ENCODE data around the gene ZFAND3.

The ZFAND3 gene

DNA sequence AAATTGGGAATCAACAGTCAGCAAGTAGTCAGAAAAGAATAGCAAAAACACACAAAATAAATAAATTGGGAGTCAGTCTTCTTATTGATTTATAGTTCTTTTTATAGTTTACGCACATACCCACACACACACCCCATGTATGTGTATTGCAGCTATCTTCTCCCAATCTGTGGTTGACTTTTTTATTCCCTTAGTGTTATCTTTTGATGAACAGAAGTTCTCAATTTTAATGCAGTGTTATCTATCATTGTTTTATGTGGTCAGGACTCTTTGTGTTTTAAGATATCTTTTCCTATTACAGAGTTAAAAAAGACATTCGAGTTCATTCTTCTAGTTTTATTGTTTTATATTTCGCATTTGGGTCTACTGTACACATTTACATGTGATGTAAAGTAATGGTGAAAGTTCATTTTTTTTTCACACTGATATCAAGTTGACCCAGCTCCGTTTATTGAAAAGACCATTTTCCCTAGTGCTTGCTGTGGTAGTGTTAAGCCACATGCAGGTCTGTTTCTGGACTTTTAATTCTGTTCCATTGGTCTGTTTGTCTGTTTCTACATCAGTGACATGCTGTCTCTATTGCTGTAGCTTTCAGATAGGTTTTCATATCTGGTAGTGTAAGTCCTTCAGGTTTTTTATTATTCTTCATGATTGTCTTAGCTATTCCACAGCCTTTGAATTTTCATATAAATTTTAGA lies 78.4 kb downstream of the ZFAND3 start:
- DNase-seq: no peak

DNA sequence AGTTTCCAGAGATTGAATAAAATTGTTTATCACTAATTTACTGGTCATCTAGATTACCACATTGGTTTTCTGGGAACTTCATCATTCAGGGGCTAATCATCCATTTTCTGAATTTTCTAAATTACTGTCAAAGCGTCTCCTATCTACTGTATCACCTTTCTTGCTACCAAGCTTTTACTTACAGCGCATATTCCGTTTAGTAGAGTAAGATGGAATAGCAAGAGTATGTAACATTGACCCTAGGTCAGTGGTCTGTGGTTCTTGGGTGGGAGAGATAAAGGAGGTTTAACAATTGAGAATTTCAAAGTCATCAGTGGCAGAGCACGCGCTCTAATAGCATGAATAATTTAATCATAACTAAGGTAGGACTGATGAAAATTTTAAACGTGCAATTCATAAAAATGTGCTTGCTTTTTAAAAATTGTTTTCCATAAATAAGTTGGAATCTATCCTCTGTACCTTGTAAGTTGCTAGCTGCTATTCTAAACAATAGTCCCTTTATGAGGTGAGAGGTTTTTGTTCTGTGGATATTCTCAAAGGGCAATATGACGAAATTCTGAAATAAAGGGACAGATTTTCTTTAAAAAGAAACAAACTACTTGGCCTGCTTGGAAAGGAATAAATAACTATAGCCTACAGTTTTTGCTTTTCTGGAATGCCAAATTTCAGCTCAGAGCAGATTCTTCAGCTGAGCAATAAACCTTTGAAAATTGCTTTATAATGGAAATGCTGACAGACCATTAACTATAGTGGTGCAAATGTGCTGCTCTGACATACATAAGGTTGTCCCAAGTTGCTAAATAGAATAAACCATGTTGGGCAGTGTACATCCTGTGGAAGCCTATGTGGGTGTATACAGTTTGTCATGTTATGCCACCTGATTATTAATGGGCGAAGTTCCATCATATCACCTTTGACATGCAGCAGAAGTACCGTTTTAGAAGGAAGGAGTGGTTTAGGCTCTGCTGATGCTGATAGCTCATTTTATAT lies 84.1 kb downstream of the ZFAND3 start:
- no peak for DNase-seq

GRCh38 chr6:37904590-37904989 lies 85.1 kb downstream of the ZFAND3 start:
- DNase-seq: no peak

DNA sequence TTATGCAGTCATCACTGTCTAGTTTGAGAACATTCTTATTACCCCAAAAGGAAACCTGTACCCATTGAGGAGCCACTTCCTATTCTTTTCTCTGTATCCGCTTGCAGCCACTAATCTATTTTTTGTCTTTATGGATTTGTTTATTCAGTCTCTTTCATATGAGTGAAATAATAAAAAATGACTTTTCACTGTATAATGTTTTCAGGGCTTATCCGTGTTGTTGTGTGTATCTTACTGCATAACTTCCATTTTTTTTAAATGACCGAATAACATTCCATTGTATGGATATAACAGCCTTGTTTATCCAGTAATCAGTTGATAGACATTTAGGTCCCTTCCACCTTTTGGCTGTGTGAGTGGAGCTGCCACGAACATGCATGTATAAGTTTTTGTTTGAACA lies 86.6 kb downstream of the ZFAND3 start:
- no peak for DNase-seq

DNA sequence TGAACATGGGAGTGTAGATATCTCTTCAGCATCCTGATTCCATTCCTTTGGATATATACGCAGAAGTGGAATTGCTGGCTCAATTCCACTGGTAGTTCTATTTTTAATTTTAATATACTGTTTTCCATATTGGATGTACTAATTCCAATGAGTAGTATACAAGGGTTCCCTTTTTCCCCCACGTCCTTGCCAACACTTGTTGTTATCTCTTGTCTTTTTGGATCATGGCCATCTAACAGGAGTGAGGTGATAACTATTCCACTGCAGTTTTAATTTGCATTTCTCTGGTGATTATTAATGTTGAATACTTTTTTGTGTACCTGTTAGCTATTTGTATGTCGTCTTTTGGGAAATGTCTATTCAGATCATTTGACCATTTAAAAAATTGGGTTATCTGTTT lies 91.5 kb downstream of the ZFAND3 start:
- no peak for DNase-seq

DNA sequence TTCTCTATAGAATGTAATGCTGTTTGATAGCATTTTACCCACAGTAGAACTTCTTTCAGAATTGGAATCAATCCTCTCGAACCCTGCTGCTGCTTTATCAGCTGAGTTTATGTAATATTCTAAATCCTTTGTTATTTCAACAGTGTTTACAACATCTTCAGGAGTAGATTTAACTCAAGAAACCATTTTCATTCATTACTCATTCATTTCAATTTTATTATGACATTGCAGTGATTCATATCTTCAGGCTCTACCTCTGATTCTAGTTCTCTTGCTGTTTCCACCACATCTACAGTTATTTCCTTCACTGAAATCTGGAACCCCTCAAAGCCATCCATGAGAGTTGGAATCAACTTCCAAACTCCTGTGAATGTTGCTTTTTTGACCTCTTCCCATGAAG lies 93.7 kb downstream of the ZFAND3 start:
- DNase-seq: no peak

GRCh38 chr6:37915463-37915862 lies 95.9 kb downstream of the ZFAND3 start:
- DNase-seq: no peak

DNA sequence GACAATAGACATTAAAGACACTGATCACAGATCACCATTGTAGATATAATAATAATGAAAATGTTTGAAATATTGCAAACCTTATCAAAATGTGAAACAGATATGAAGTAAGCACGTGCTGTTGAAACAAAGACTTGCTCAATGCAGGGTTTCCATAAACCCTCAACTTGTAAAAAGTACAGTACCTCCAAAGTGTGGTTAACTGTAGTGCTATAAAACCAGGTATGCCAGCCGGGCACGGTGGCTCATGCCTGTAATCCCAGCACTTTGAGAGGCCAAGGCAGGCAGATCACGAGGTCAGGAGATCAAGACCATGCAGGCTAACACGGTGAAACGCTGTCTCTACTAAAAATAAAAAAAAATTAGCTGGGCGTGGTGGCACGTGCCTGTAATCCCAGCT lies 96.6 kb downstream of the ZFAND3 start:
- no peak for DNase-seq

- DNase-seq: no peak
These were observed 97.1 kb downstream of the ZFAND3 start for GRCh38 chr6:37916675-37917074.

GRCh38 chr6:37917566-37917965 lies 98.0 kb downstream of the ZFAND3 start:
- no peak for DNase-seq

DNA sequence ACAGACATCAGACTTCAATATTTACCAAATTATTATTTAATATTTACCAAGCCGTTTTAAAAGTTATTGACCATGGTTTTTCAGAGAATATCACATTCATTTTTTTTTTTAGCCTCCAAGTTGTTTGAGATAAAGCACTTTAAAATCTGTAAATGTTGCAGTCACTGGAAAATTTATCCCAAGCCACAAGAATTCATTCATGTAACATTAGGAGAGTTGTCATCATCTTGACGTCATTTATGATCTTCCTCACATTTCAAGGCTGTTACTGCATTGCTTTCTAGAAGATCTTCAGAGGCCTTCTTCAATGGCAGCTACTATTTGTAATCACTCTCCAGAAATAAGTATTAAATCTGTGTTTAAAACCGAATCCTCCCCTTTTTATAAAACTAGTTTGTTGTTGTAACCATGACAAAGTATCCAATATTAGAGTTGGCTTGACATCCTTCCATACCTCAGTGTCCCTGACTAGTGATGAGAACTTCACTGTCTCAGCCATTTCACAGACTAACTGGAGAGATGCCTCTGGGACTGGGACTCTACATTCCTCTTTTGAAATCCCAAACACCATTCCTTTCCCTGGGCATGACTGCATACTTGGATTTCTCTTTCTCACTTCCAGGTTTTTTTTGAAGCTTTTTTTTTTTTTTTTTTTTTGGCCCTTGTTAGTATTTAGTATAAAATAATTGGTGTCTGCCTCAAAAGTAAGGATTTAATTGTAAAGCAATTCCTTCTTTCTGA lies 100.1 kb downstream of the ZFAND3 start:
- no peak for DNase-seq

DNA sequence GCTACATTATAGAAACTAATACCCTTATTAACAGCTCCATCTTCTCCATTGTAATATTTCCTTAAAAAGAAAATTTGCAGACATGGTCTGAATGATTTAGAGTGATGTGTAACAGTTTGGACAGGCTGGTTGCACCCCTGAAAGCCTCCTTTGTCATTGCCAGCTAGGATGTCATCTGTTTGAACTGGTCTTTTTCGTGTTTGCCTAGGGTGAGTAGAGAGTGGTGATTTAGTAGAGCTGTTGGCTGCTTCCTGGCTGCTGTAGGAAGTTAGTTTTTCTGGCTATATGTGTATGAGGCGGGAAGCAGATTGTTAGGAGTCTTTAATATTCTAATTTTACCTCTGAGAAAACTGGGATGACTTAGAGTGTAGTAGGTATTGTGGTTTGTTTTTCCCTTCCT lies 101.1 kb downstream of the ZFAND3 start:
- DNase-seq: no peak

GRCh38 chr6:37922563-37922962 lies 103.0 kb downstream of the ZFAND3 start:
- DNase-seq: no peak

DNA sequence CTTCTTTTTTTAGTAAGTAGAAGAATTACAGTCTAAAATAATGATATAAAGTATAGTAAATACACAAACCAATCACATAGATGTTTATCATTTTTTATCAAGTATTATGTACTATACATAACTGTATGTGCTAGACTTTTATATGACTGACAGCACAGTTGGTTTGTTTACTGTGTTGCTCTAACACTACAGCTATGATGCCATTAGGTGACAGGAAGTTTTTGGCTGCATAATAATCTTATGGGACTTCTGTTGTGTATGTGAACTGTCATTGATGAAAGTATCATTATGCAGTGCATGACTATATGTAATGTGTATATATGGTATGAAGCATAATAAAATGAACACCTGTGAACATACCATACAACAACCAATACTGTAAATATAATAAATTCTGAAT lies 104.0 kb downstream of the ZFAND3 start:
- no peak for DNase-seq

GRCh38 chr6:37926661-37927060 lies 107.1 kb downstream of the ZFAND3 start:
- DNase-seq: no peak

GRCh38 chr6:37928217-37928616 lies 108.7 kb downstream of the ZFAND3 start:
- no peak for DNase-seq

DNA sequence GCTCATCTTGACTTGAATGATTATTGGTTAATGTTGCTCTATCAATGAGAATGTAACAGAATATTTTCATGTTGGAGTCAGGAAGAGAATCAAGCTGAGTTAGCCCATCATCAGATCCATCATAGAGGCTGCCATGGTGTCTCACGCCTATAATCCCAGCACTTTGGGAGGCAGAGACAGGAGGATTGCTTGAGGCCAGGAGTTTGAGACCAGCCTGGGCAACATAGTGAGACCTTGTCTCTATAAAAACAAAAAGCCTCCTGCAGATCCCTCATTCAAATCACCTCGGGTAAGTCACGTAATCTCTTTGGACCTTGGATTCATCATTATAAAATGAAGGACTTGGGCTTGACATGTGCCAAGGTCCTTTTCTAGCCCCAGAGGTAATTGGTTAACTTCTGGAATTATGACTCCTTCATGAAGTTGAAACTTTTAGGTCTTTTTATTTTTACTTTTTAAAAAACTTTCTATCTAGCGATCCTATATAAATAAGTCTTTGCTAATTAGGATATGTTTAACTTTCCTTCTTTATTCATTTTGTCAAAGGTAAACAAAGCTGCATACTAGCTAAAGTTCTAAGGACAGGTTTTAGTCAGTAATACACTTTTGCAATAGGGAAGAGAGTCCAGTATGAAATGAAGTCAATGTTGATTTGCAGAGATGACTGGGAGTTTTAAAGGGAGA lies 110.9 kb downstream of the ZFAND3 start:
- DNase-seq: no peak

DNA sequence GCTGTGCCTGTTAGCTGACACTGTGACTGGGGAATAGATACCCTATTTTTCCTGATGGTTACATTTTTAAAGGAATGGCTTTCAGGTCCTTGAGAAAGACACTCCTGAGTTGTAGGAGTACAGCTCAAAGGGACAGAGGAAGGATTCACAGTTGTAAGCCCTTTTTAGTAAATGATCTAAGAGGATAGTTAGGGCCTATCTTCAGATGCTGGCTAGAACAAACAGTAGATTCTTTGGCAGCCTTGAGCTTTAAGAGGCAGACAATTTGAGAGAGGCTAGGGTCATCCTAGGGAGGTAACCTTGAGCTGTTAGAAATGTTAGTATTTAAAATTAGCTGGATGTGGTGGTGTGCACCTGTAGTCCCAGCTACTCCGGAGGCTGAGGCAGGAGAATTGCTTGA lies 111.5 kb downstream of the ZFAND3 start:
- no peak for DNase-seq

DNA sequence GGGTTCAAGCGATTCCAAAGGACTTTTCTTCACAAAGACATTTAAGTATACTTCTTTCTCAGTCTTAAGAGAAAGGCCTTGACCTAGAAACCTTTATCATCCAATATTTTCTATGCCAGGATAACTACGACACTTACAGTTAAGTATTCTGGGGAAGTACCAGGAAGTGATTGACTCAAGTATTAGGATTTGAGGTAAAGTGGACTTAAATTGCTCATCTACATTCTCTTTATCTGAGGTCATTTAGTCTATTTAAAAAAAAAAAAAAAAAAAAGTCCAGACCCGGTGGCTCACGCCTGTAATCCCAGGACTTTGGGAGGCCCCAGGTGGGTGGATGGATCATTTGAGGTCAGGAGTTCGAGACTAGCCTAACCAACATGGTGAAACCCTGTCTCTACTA lies 114.7 kb downstream of the ZFAND3 start:
- DNase-seq: no peak

- no peak for DNase-seq
These were observed 116.6 kb downstream of the ZFAND3 start for GRCh38 chr6:37936150-37936549.

- DNase-seq: no peak
These were observed 117.4 kb downstream of the ZFAND3 start for GRCh38 chr6:37936906-37937305.

GRCh38 chr6:37938909-37939308 lies 119.4 kb downstream of the ZFAND3 start:
- no peak for DNase-seq

Data from CD4-positive, alpha-beta T cell treated with Interleukin-4 for 4 hours (primary cell).